HepG2 (cell line): ENCODE data around the gene RNASE4.

Source experiments
- FOXJ3 ChIP-seq: sonication (generic); formaldehyde crosslinking; IDR thresholded peaks from 2 replicates; pipeline ENCODE4 v1.4.0; 2020; ENCODE audit warnings: missing genetic modification reagents, mild to moderate bottlenecking, borderline replicate concordance
- HNRNPH1 ChIP-seq: fragments of 200-400 bp; formaldehyde crosslinking; optimal IDR thresholded peaks from 2 replicates; pipeline ENCODE3; 2017; ENCODE audit warnings: mild to moderate bottlenecking, low read depth, low read length
- IRF9 ChIP-seq: sonication (generic); formaldehyde crosslinking; IDR thresholded peaks from 2 replicates; pipeline ENCODE4 v1.8.0; 2022; ENCODE audit warnings: missing genetic modification reagents, mild to moderate bottlenecking, borderline replicate concordance
- TAF1 ChIP-seq: sonication (generic); formaldehyde crosslinking; IDR thresholded peaks from 2 replicates; pipeline ENCODE4 v1.4.0; 2020; ENCODE audit warnings: missing genetic modification reagents
- ZNF263 ChIP-seq: sonication (generic); formaldehyde crosslinking; IDR thresholded peaks from 2 replicates; pipeline ENCODE4 v1.4.0; 2020; ENCODE audit warnings: missing genetic modification reagents
- ZNF768 ChIP-seq: sonication (generic); formaldehyde crosslinking; IDR thresholded peaks from 2 replicates; pipeline ENCODE4 v1.4.0; 2020; ENCODE audit warnings: missing genetic modification reagents
- ZSCAN21 ChIP-seq: sonication (generic); formaldehyde crosslinking; IDR thresholded peaks from 2 replicates; pipeline ENCODE4 v1.8.0; 2022; ENCODE audit warnings: mild to moderate bottlenecking, missing genetic modification reagents, moderate library complexity, borderline replicate concordance

GRCh38 chr14:20745571-20746358 lies 61.4 kb downstream of the RNASE4 start, which contains the start of gene EDDM3A:
- no peak for TF ChIP-seq IRF9 (CRISPR knock-in tag)
- TF ChIP-seq HNRNPH1: no peak
- no peak for TF ChIP-seq ZNF768 (CRISPR knock-in tag)
- TF ChIP-seq ZNF263 (CRISPR knock-in tag): no peak
- TF ChIP-seq FOXJ3 (CRISPR knock-in tag): no peak
- TF ChIP-seq TAF1: no peak
- TF ChIP-seq ZSCAN21 (CRISPR knock-in tag): no peak
